GM12878 (cell line): ENCODE data around the gene FAM8A1.

Experiments
- ETV6 ChIP-seq, 2 experiments: fragments of 450-650 bp in 1 of 2; IDR thresholded peaks in 1 of 2; conservative IDR thresholded peaks in 1 of 2; 2 replicates each; pipeline ENCODE4 v1.6.1; 2014; ENCODE audit warnings: antibody characterized with exemption in 1 of 2, borderline replicate concordance in 1 of 2, low read depth in 1 of 2, mild to moderate bottlenecking in 1 of 2, moderate library complexity in 1 of 2
- EZH2 ChIP-seq: IDR thresholded peaks from 2 replicates; pipeline ENCODE4 v1.6.1; 2012; ENCODE audit warnings: low read depth, mild to moderate bottlenecking, control low read depth, inconsistent platforms, low read length, borderline replicate concordance; ENCODE audit not compliant: control insufficient read depth
- RAD21 ChIP-seq: IDR thresholded peaks from 2 replicates; pipeline ENCODE4 v1.6.1; 2011; ENCODE audit warnings: mild to moderate bottlenecking, low read depth, low read length, moderate library complexity; ENCODE audit not compliant: insufficient read depth
- TF ChIP-seq, protein P1 (sequence below), 3 experiments: IDR thresholded peaks in 2 of 3; conservative IDR thresholded peaks in 1 of 3; 2 replicates each; pipeline ENCODE4 v1.5.1; 2011; ENCODE audit warnings: low read depth in 3 of 3, low read length in 3 of 3, mild to moderate bottlenecking in 3 of 3, control low read depth in 2 of 3, moderate library complexity in 2 of 3, inconsistent platforms in 1 of 3, mixed read lengths in 1 of 3; ENCODE audit not compliant: control insufficient read depth in 2 of 3, insufficient read depth in 1 of 3; ENCODE audit errors: extremely low read depth in 1 of 3
- TF ChIP-seq, protein P2 (sequence below): IDR thresholded peaks from 2 replicates; pipeline ENCODE4 v1.6.1; 2012; ENCODE audit warnings: mild to moderate bottlenecking, low read depth, low read length

DNA sequence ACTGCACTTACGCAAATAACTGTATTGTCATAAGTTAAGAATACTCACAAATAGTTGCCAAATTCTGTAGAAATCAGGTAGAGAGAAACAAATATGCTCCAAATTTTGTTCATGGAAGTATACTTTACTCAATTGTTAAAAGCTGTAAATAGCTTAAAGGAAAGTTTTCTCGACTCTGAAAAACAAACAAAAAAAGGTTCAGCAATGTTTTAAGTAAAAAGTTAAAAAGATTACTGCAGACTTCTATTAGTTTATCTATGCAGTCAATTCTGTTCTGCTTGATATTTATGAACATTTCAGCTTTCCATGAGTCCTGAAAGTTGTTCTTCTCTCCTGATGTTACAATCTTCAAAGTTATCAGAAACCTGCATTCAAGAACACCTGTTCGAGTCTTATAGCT, 37.5 kb upstream of the FAM8A1 start:
- no peak for TF ChIP-seq ETV6 (conservative IDR thresholded peaks at IDR 0.05 in 1 of 2, IDR thresholded peaks at IDR 0.05 in 1 of 2; ENCODE audit: borderline replicate concordance in 1 of 2, low read depth in 1 of 2)
- TF ChIP-seq RAD21, result no peak
- TF ChIP-seq EZH2, result no peak
- TF ChIP-seq, protein P1, sequence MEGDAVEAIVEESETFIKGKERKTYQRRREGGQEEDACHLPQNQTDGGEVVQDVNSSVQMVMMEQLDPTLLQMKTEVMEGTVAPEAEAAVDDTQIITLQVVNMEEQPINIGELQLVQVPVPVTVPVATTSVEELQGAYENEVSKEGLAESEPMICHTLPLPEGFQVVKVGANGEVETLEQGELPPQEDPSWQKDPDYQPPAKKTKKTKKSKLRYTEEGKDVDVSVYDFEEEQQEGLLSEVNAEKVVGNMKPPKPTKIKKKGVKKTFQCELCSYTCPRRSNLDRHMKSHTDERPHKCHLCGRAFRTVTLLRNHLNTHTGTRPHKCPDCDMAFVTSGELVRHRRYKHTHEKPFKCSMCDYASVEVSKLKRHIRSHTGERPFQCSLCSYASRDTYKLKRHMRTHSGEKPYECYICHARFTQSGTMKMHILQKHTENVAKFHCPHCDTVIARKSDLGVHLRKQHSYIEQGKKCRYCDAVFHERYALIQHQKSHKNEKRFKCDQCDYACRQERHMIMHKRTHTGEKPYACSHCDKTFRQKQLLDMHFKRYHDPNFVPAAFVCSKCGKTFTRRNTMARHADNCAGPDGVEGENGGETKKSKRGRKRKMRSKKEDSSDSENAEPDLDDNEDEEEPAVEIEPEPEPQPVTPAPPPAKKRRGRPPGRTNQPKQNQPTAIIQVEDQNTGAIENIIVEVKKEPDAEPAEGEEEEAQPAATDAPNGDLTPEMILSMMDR (IDR thresholded peaks at IDR 0.05 in 2 of 3, conservative IDR thresholded peaks at IDR 0.05 in 1 of 3; ENCODE audit: control insufficient read depth in 2 of 3, extremely low read depth in 1 of 3, insufficient read depth in 1 of 3, low read depth in 3 of 3, low read length in 3 of 3), result no peak
- TF ChIP-seq, protein P2, sequence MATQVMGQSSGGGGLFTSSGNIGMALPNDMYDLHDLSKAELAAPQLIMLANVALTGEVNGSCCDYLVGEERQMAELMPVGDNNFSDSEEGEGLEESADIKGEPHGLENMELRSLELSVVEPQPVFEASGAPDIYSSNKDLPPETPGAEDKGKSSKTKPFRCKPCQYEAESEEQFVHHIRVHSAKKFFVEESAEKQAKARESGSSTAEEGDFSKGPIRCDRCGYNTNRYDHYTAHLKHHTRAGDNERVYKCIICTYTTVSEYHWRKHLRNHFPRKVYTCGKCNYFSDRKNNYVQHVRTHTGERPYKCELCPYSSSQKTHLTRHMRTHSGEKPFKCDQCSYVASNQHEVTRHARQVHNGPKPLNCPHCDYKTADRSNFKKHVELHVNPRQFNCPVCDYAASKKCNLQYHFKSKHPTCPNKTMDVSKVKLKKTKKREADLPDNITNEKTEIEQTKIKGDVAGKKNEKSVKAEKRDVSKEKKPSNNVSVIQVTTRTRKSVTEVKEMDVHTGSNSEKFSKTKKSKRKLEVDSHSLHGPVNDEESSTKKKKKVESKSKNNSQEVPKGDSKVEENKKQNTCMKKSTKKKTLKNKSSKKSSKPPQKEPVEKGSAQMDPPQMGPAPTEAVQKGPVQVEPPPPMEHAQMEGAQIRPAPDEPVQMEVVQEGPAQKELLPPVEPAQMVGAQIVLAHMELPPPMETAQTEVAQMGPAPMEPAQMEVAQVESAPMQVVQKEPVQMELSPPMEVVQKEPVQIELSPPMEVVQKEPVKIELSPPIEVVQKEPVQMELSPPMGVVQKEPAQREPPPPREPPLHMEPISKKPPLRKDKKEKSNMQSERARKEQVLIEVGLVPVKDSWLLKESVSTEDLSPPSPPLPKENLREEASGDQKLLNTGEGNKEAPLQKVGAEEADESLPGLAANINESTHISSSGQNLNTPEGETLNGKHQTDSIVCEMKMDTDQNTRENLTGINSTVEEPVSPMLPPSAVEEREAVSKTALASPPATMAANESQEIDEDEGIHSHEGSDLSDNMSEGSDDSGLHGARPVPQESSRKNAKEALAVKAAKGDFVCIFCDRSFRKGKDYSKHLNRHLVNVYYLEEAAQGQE, result no peak
